Measurements from ENCODE around the gene WNT6. TPM values are rescaled to one million over a fixed set of nuclear protein-coding genes. Genes with fewer than 3 reads are reported as not detected.

The WNT6 gene
- total RNA-seq, 1 donor from 2014 or later, result not detected

DNA sequence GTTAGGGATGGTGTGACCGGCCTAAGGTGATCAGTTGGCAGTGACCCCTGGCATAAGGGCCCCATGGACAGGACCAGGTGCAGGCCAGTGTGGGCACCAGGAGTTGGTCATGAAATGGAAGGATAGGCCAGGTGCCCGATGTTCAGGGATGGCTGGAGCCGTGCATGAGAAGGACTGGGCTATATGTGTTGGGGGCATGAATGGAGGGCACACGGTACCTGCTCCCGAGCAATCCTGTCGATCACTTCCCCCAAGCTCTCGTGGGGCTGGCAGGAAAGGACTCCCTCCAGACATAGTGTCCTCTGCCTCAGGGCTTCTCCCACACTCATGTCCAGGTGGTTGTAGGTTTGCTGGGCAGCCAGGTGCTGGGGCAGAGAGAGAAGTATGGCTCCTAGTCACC is 35.6 kb upstream of the WNT6 start:
- DNase-seq (ENCODE audit: low spot score), result no peak
- no peaks in the 10 kb centered on the region for H3K9me3 Mint-ChIP-seq (ENCODE audit: unreplicated experiment)
- H3K27ac Mint-ChIP-seq (ENCODE audit: unreplicated experiment), result no peak overlapping the region
- H3K27me3 Mint-ChIP-seq (ENCODE audit: unreplicated experiment), result peaks cover 7% of the 10 kb centered on the region
- TF ChIP-seq CTCF (IDR thresholded peaks at IDR 0.05; ENCODE audit: unreplicated experiment), result no peak
- H3K4me1 Mint-ChIP-seq (ENCODE audit: unreplicated experiment), result no peaks in the 10 kb centered on the region
- H3K36me3 Mint-ChIP-seq (ENCODE audit: low read depth, unreplicated experiment), result no peaks in the 10 kb centered on the region
- no peak overlapping the region for H3K4me3 Mint-ChIP-seq (ENCODE audit: unreplicated experiment)

- no peak for TF ChIP-seq CTCF (IDR thresholded peaks at IDR 0.05; ENCODE audit: unreplicated experiment)
- no peak for DNase-seq (ENCODE audit: low spot score)
- no peak overlapping the region for H3K27ac Mint-ChIP-seq (ENCODE audit: unreplicated experiment)
- H3K4me1 Mint-ChIP-seq (ENCODE audit: unreplicated experiment), result peaks cover 5% of the 10 kb centered on the region
- H3K36me3 Mint-ChIP-seq (ENCODE audit: low read depth, unreplicated experiment), result peaks cover 3% of the 10 kb centered on the region
- H3K9me3 Mint-ChIP-seq (ENCODE audit: unreplicated experiment), result no peaks in the 10 kb centered on the region
- H3K27me3 Mint-ChIP-seq (ENCODE audit: unreplicated experiment), result peaks cover 3% of the 10 kb centered on the region
- no peak overlapping the region for H3K4me3 Mint-ChIP-seq (ENCODE audit: unreplicated experiment)
Measured at GRCh38 chr2:218826791-218827190, 32.8 kb upstream of the WNT6 start.

DNA sequence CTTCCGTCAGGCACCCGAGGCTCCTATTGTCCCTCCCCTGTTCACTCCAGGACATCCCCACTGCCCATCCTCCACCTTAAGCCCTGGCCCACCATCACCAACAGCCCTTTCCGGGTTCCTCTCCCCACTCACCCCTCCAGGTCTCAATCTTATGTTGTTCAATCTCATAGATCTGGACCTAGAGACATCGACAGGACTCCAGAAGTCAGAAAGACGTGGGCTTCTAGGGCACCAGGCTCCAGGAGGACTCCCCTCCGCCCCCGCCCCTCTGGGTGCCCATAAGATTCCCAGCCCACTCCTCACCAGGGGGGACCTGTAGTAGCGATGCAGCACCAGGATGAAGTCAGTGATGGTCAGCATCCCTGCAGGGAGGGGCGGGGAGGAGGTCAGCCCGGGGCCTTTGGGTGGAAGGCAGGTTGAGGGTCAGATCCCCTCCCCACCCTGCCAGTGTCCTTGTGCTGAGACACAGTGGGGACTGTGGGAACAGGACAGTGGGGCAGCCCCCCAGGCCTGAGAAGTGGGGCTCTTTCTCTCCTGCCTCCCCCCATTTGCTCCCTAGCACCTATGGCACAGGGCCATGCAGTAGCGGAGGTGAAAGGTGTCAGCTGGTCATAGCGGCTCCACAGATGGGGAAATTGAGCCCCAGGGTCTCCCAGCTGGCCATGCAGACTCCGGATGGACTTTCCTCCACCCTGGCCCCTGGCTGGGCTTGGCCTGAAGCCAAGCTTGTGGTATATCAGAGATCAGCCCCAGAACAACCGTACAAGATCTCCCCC is 31.7 kb upstream of the WNT6 start:
- TF ChIP-seq CTCF (IDR thresholded peaks at IDR 0.05; ENCODE audit: unreplicated experiment), result no peak
- Mint-ChIP-seq H3K27me3 (ENCODE audit: unreplicated experiment) (peaks cover 6% of the 10 kb centered on the region), H3K4me3 (ENCODE audit: unreplicated experiment) (no peak overlapping the region), H3K36me3 (ENCODE audit: low read depth, unreplicated experiment) (peaks cover 3% of the 10 kb centered on the region), H3K9me3 (ENCODE audit: unreplicated experiment) (no peaks in the 10 kb centered on the region), H3K27ac (ENCODE audit: unreplicated experiment) (no peak overlapping the region), H3K4me1 (ENCODE audit: unreplicated experiment) (peaks cover 8% of the 10 kb centered on the region)
- no peak for DNase-seq (ENCODE audit: low spot score)

DNA sequence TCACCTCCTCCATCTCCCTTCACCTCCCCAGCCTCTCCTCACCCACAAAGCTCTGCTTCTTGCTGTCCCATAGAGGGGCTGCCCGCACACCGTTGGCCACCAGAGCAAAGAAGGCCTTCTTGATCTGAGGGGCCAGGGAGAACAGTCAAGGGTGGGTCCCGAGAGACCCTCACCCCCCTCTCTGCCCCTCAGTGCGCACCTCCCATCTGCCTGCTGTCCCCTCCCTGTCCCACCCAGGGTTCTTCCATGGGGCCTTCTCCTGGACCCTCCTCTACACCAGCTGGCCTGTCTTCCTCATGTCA is 31.2 kb upstream of the WNT6 start:
- no peak for DNase-seq (ENCODE audit: low spot score)
- H3K9me3 Mint-ChIP-seq (ENCODE audit: unreplicated experiment), result no peaks in the 10 kb centered on the region
- H3K4me3 Mint-ChIP-seq (ENCODE audit: unreplicated experiment), result no peak overlapping the region
- H3K27me3 Mint-ChIP-seq (ENCODE audit: unreplicated experiment), result peaks cover 6% of the 10 kb centered on the region
- TF ChIP-seq CTCF (IDR thresholded peaks at IDR 0.05; ENCODE audit: unreplicated experiment), result no peak
- H3K27ac Mint-ChIP-seq (ENCODE audit: unreplicated experiment), result no peak overlapping the region
- H3K4me1 Mint-ChIP-seq (ENCODE audit: unreplicated experiment), result peaks cover 14% of the 10 kb centered on the region
- peaks cover 3% of the 10 kb centered on the region for H3K36me3 Mint-ChIP-seq (ENCODE audit: low read depth, unreplicated experiment)

DNA sequence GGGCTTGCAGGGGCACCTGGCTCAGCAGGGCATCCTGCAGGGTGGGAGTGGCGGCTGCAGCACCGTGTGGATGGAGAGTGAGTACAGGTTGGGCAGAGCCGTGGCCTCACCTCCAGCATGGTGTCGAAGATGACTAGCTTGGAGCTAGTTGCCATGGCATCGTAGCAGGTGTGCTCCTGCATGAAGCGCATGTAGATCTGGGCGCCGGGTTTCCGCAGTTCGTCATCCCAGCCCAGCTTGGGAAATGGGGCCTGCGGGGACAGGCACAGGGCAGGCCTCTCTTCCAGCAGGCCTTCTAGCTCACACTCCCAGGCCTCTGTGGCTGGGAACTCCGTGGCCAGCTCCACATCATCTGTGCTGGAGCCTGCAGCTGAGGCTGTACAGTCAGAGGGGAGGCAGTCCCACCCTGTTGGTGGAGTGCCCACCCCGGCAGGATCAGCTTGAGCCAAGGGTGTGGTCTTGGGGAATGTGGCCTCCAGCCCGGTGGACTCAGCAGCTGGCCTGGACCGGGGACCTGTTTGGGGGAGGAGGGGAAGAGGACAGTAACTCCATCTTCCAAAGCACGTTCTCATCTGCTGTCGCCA is 29.6 kb upstream of the WNT6 start:
- Mint-ChIP-seq H3K9me3 (ENCODE audit: unreplicated experiment) (no peaks in the 10 kb centered on the region), H3K27me3 (ENCODE audit: unreplicated experiment) (peaks cover 6% of the 10 kb centered on the region), H3K27ac (ENCODE audit: unreplicated experiment) (no peak overlapping the region), H3K36me3 (ENCODE audit: low read depth, unreplicated experiment) (peaks cover 3% of the 10 kb centered on the region), H3K4me1 (ENCODE audit: unreplicated experiment) (peaks cover 16% of the 10 kb centered on the region), H3K4me3 (ENCODE audit: unreplicated experiment) (no peak overlapping the region)
- DNase-seq (ENCODE audit: low spot score), result no peak
- no peak for TF ChIP-seq CTCF (IDR thresholded peaks at IDR 0.05; ENCODE audit: unreplicated experiment)
